K562 (cell line): ENCODE measurements around the gene OR2V2. TPM values are rescaled to one million over a fixed set of nuclear protein-coding genes. Genes with fewer than 3 reads are reported as not detected.
"Not testable (repeated sequence)": the region's sequence is repeated elsewhere in the genome, so short reads cannot be mapped to it uniquely, and the experiment has no call there.

Experiments
- ATAC-seq: fragments of 200-7000 bp; cut with Tn5 transposase; 3 replicates; pipeline ENCODE4 v1.9.1; 2020; ENCODE audit warnings: moderate library complexity
- BruUV-seq: library from RNA; stranded (reverse); fragments of 400-500 nt; replicated peaks from 2 replicates; lab custom pipeline; 2021; lab: Mats Ljungman, UMichigan
- CTCF ChIA-PET: fragments of 300-600 bp; formaldehyde crosslinking; extraction: SDS; loops from one replicate; lab custom pipeline; 2021; ENCODE audit warnings: low intra/inter-chr PET ratio; lab: Yijun Ruan, JAX
- POLR2A ChIA-PET: fragments of 300-600, 350-650 bp; sonication (Branson Sonifier 250); formaldehyde crosslinking; extraction: SDS; loops from one replicate; lab custom pipeline; 2021; ENCODE audit warnings: antibody characterized with exemption, inconsistent platforms; lab: Yijun Ruan, JAX
- DNase-seq, 4 experiments: peaks; one replicate each; pipeline versions ENCODE4 v3.0.0 to v3.0.0-alpha.2; 2011 to 2018; ENCODE audit warnings: low spot score in 3 of 4, mixed read lengths in 3 of 4; ENCODE audit errors: extremely low read depth in 1 of 4
- FAIRE-seq: peaks from 2 replicates; lab custom pipeline; 2011; peaks lifted over from hg19 to GRCh38; lab: Jason Lieb, UNC
- H2AFZ ChIP-seq: 2 replicates; pipeline ENCODE4 v1.6.0; 2011; ENCODE audit warnings: low read depth, low read length, control low read depth, inconsistent platforms
- H3K27ac ChIP-seq: fragments of 200-600 bp; 3 replicates; pipeline ENCODE4 v1.8.0; 2011; ENCODE audit warnings: low read depth, mild to moderate bottlenecking, control low read depth, inconsistent platforms, low read length, moderate library complexity, mixed read lengths; ENCODE audit errors: extremely low read depth
- H3K27me3 ChIP-seq, 2 experiments: fragments of 300-600 bp in 1 of 2; 2 replicates in 1 of 2; 3 replicates in 1 of 2; pipeline versions ENCODE4 v1.6.0 to v1.8.0; 2011; ENCODE audit warnings: inconsistent platforms in 2 of 2, low read length in 2 of 2, mild to moderate bottlenecking in 1 of 2, mixed read lengths in 1 of 2, moderate library complexity in 1 of 2; ENCODE audit not compliant: control insufficient read depth in 2 of 2, insufficient read depth in 2 of 2
- H3K36me3 ChIP-seq: fragments of 300-600 bp; 3 replicates; pipeline ENCODE4 v1.8.0; 2011; ENCODE audit warnings: mild to moderate bottlenecking, low read length, inconsistent platforms; ENCODE audit not compliant: control insufficient read depth, insufficient read depth
- H3K4me1 ChIP-seq, 2 experiments: fragments of 200-600 bp in 1 of 2; replicated peaks in 1 of 2; 2 replicates in 1 of 2; 3 replicates in 1 of 2; pipeline versions ENCODE4 v1.5.1 to v1.8.0; 2011; ENCODE audit warnings: inconsistent platforms in 2 of 2, low read length in 2 of 2, mild to moderate bottlenecking in 1 of 2, mixed read lengths in 1 of 2, moderate library complexity in 1 of 2; ENCODE audit not compliant: control insufficient read depth in 2 of 2, insufficient read depth in 2 of 2
- H3K4me2 ChIP-seq: 2 replicates; pipeline ENCODE4 v1.6.1; 2011; ENCODE audit warnings: low read length, control low read depth, inconsistent platforms, mixed read lengths; ENCODE audit not compliant: insufficient read depth
- H3K4me3 ChIP-seq: fragments of 200-600 bp; sonication (generic), shearing (Covaris generic); 2 replicates; pipeline ENCODE4 v1.5.1; 2016; ENCODE audit warnings: control low read depth, inconsistent platforms
- H3K79me2 ChIP-seq: fragments of 200-600 bp; 3 replicates; pipeline ENCODE4 v1.8.0; 2011; ENCODE audit warnings: low read length, inconsistent platforms; ENCODE audit not compliant: control insufficient read depth, insufficient read depth
- H3K9ac ChIP-seq, 2 experiments: 2 replicates each; pipeline versions ENCODE4 v1.6.0 to v1.6.1; 2011; ENCODE audit warnings: low read depth in 2 of 2, low read length in 2 of 2, control low read depth in 1 of 2, inconsistent platforms in 1 of 2, mild to moderate bottlenecking in 1 of 2, mixed read lengths in 1 of 2; ENCODE audit not compliant: insufficient read depth in 1 of 2
- H3K9me1 ChIP-seq: one replicate; pipeline ENCODE4 v1.6.0; 2011; ENCODE audit warnings: inconsistent platforms, mild to moderate bottlenecking, low read length, moderate library complexity; ENCODE audit not compliant: control insufficient read depth, insufficient read depth
- H3K9me3 ChIP-seq: replicated peaks from 2 replicates; pipeline ENCODE4 v1.5.1; 2011; ENCODE audit warnings: low read depth, low read length, inconsistent platforms; ENCODE audit not compliant: control insufficient read depth, insufficient read depth
- H4K20me1 ChIP-seq: replicated peaks from 2 replicates; pipeline ENCODE4 v1.6.1; 2011; ENCODE audit warnings: low read length, inconsistent platforms, mixed read lengths; ENCODE audit not compliant: control insufficient read depth, insufficient read depth
- BCOR ChIP-seq: fragments of 450-650 bp; IDR thresholded peaks from 2 replicates; pipeline ENCODE4 v1.6.1; 2016
- CBFA2T3 ChIP-seq: fragments of 450-650 bp; IDR thresholded peaks from 2 replicates; pipeline ENCODE4 v1.6.1; 2017
- CTCF ChIP-seq, 3 experiments: IDR thresholded peaks in 2 of 3; conservative IDR thresholded peaks in 1 of 3; 2 replicates each; pipeline ENCODE4 v1.5.1; 2011 to 2012; ENCODE audit warnings: low read length in 3 of 3, mild to moderate bottlenecking in 3 of 3, control low read depth in 2 of 3, improper control_type of control experiment in 1 of 3, inconsistent platforms in 1 of 3, low read depth in 1 of 3, mixed read lengths in 1 of 3, moderate library complexity in 1 of 3; ENCODE audit not compliant: insufficient read depth in 2 of 3
- E2F3 ChIP-seq: fragments of 250-450 bp; sonication (Bioruptor Pico); IDR thresholded peaks from 2 replicates; pipeline ENCODE4 v1.4.0; 2020; ENCODE audit warnings: mild to moderate bottlenecking
- EGR1 ChIP-seq: fragments of 450-650 bp; conservative IDR thresholded peaks from 2 replicates; pipeline ENCODE4 v1.6.1; 2017; ENCODE audit warnings: mild to moderate bottlenecking
- HDAC1 ChIP-seq, 2 experiments: fragments of 450-650 bp; IDR thresholded peaks; 2 replicates each; pipeline ENCODE4 v1.6.1; 2016 to 2017; ENCODE audit warnings: inconsistent platforms in 1 of 2, mild to moderate bottlenecking in 1 of 2, moderate library complexity in 1 of 2
- MEF2A ChIP-seq: IDR thresholded peaks from 2 replicates; pipeline ENCODE4 v1.6.1; 2011; ENCODE audit warnings: low read depth, mild to moderate bottlenecking, low read length, moderate library complexity; ENCODE audit not compliant: control insufficient read depth
- SMC3 ChIP-seq: conservative IDR thresholded peaks from 2 replicates; pipeline ENCODE4 v1.6.1; 2011; ENCODE audit warnings: low read depth, low read length, improper control_type of control experiment; ENCODE audit not compliant: insufficient read depth
- ZNF24 ChIP-seq: fragments of 450-650 bp; IDR thresholded peaks from 2 replicates; pipeline ENCODE4 v1.6.1; 2016
- ZNF780A ChIP-seq: fragments of 250-450 bp; sonication (Bioruptor Pico); IDR thresholded peaks from 2 replicates; pipeline ENCODE4 v1.5.0; 2021; ENCODE audit warnings: mild to moderate bottlenecking
- WGBS: fragments of 100-300 bp; shearing (Covaris generic); methylation state at CpG from one replicate; pipeline ENCODE4 v1.1.6; 2016; ENCODE audit warnings: low coverage, mixed read lengths; ENCODE audit not compliant: insufficient coverage; ENCODE audit errors: missing lambda C conversion rate; 5-methylcytosine and 5-hydroxymethylcytosine counted together
- in situ Hi-C: fragments of 300-500 bp; cut with MboI; formaldehyde crosslinking; loops from 4 replicates; pipeline ENCODE4 v1.15.0; 2018; ENCODE audit warnings: inconsistent platforms, mixed read lengths
- intact Hi-C: fragments of 100-400 bp; cut with micrococcal nuclease; formaldehyde crosslinking; loops from 2 replicates; pipeline ENCODE4 v1.14.2; 2022
- polyA plus RNA-seq, 8 experiments: library from polyadenylated mRNA; depleted of rRNA in 4 of 8; stranded (reverse) in 5 of 8; unstranded in 3 of 8; fragments of >200 nt; fragmentation: Nextera tagmentation in 2 of 8; fragmentation: Illumina TruSeq in 1 of 8; extraction: Ambion mirVana in 2 of 8; extraction: Trizol in 1 of 8; gene quantifications; 2 replicates each; pipeline versions ENCODE4 v1.2.1 to v1.2.3, GENCODE V29; 2011 to 2014; ENCODE audit warnings: inconsistent platforms in 1 of 8, missing spikeins in 1 of 8
- total RNA-seq, 7 experiments: library from RNA; depleted of rRNA in 6 of 7; stranded (reverse); fragments of >200 nt in 6 of 7; fragmentation: Illumina TruSeq in 2 of 7; extraction: Trizol in 2 of 7; gene quantifications; 2 replicates each; pipeline versions ENCODE4 v1.2.1 to v1.2.3, GENCODE V29; 2011 to 2021; ENCODE audit warnings: low replicate concordance in 1 of 7
- TF ChIP-seq, protein P1 (sequence below): fragments of 450-650 bp; formaldehyde crosslinking; IDR thresholded peaks from 2 replicates; pipeline ENCODE4 v1.4.0; 2020; ENCODE audit warnings: mild to moderate bottlenecking, moderate library complexity

The OR2V2 gene
- total and polyA plus RNA-seq, 9 of the 15 experiments (the other 6 are each of a cell fraction or from before 2014, with no cell fraction given) = 0.01 TPM; not detected in 8

GRCh38 chr5:181177559-181177958 lies 30.2 kb downstream of the OR2V2 start:
- intact Hi-C loops, CTCF ChIA-PET, H3K4me2 ChIP-seq, H4K20me1 ChIP-seq, DNase-seq, H3K36me3 ChIP-seq, H3K27ac ChIP-seq, FAIRE-seq, in situ Hi-C loops, H3K9me3 ChIP-seq, H3K9me1 ChIP-seq, H3K4me3 ChIP-seq, ATAC-seq, H3K27me3 ChIP-seq, H3K79me2 ChIP-seq, BruUV-seq: not testable (repeated sequence)
- peak overlapping the region in 1 of 2 experiments; percentile 76; a peak in 2 of 4 replicates for H3K9ac ChIP-seq
- peaks cover 7 to 31% of the 10 kb centered on the region in 2 experiments; a peak in 4 of 5 replicates for H3K4me1 ChIP-seq
- TF ChIP-seq EGR1 = peak; percentile 76
- TF ChIP-seq BCOR = peak; percentile 11; the same call in 1 of the 2 replicates
- WGBS = 50% methylated on average over 13 of the region's 14 CpGs
- POLR2A ChIA-PET = interaction anchor here (0.5 to 1.1 kb wide), 4 partner anchors 9 to 150 kb away, joined by 3 read pairs; no protein-coding TSS in a partner anchor
- peak overlapping the region; percentile 25 for H2AFZ ChIP-seq

DNA sequence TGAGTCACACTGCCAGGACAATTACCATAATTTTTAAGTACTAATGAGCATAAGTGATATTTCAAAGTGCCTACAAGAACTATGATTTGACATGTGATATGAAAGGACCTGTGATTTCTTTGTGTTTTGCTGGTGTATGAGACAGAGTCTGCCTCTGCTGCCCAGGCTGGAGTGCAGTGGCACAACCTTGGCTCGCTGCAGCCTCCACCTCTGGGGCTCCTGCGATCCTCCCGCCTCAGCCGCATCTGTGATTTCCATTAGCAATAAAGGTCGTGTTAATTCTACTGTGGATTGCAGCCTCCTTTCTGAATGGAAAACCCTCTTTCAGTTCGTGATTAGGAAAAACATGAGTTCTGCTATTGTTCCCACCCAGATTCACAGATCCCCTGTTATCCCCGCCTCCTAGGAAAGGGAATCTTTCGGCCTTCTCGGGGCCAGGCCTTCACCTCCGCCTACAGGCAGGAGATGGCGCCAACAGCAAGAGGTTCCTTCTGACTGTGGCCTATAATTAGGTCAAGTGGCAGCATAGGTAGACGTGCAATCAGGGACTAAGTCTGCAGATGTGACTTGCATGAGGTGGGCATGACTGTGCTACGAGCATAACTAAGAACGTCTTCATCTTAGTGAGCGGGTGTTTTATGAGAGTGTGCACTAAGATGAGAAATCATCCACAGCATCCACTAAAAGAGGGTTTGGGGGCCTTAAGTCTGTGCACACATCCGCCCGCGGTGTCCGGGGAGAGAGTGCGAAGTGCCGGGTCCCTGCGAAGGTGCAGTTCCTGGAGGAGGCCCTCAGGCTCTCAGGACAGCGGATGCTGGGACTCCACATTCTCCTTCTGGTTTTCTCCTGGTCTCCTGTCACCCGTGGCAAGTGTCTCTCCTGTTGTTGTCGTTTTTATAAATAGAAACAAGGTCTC lies 34.5 kb downstream of the OR2V2 start:
- H3K4me1 ChIP-seq = peaks cover 19 to 39% of the 10 kb centered on the region in 2 experiments
- in situ Hi-C loops = no loop called here
- POLR2A ChIA-PET = interaction anchor here (0.9 kb wide), 1 partner anchor 60 kb away, joined by 3 read pairs; no protein-coding TSS in a partner anchor
- TF ChIP-seq HDAC1 (IDR thresholded peaks at IDR 0.05) = no peak
- TF ChIP-seq CBFA2T3 = no peak
- no peak for TF ChIP-seq E2F3 (CRISPR knock-in tag)
- 0 out of 2 replicates have a peak, but pooled peaks have one; percentile 22 for TF ChIP-seq ZNF24
- TF ChIP-seq SMC3 = peak; percentile 57; the same call in 1 of the 2 replicates
- peak; percentile 64 for TF ChIP-seq MEF2A
- TF ChIP-seq CTCF (IDR thresholded peaks at IDR 0.05 in 2 of 3, conservative IDR thresholded peaks at IDR 0.05 in 1 of 3; ENCODE audit: insufficient read depth in 2 of 3, low read depth in 1 of 3, low read length in 3 of 3) = peak; percentile 76 to 87 (median 79)
- no peak for TF ChIP-seq ZNF780A (CRISPR knock-in tag)
- TF ChIP-seq, protein P1, sequence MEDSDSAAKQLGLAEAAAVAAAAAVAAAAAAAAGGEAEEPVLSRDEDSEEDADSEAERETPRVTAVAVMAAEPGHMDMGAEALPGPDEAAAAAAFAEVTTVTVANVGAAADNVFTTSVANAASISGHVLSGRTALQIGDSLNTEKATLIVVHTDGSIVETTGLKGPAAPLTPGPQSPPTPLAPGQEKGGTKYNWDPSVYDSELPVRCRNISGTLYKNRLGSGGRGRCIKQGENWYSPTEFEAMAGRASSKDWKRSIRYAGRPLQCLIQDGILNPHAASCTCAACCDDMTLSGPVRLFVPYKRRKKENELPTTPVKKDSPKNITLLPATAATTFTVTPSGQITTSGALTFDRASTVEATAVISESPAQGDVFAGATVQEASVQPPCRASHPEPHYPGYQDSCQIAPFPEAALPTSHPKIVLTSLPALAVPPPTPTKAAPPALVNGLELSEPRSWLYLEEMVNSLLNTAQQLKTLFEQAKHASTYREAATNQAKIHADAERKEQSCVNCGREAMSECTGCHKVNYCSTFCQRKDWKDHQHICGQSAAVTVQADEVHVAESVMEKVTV = peak; percentile 45; the same call in 1 of the 2 replicates

More for the DNA sequence above, 34.5 kb downstream of the OR2V2 start:
- Histone ChIP-seq H3K4me3 (no peak overlapping the region), H2AFZ (no peak overlapping the region), H3K27ac (no peak overlapping the region), H3K9me3 (no peaks in the 10 kb centered on the region), H3K79me2 (no peaks in the 10 kb centered on the region), H4K20me1 (no peaks in the 10 kb centered on the region), H3K9ac (no peak overlapping the region), H3K27me3 (no peaks in the 10 kb centered on the region), H3K36me3 (no peaks in the 10 kb centered on the region), H3K4me2 (no peak overlapping the region), H3K9me1 (no peaks in the 10 kb centered on the region)
- FAIRE-seq = peak; percentile 81
- BruUV-seq = no TSS peak
- WGBS = 63% methylated on average over 23 of the region's 25 CpGs
- CTCF ChIA-PET = interaction anchor here (0.5 to 0.6 kb wide), 2 partner anchors 62 to 270 kb away, joined by 3 read pairs; no protein-coding TSS in a partner anchor
- peak in 2 of 4 experiments; percentile 28 to 76 for DNase-seq
- peak; percentile 69 for ATAC-seq
- intact Hi-C loops = loop anchor here (5.0 kb wide), 1 partner anchor 320 kb away; the partner anchor contains the start of gene ZFP62
